GM18502 (cell line): Measurements from ENCODE around the gene TRHDE.
"Not testable (repeated sequence)": the region's sequence is repeated elsewhere in the genome, so short reads cannot be mapped to it uniquely, and the experiment has no call there.

Experiments used
- ATAC-seq: cut with Tn5 transposase; IDR thresholded peaks from one replicate; pipeline ENCODE4 v1.9.1; 2021; ENCODE audit warnings: mild to moderate bottlenecking; ENCODE audit not compliant: unreplicated experiment, poor library complexity

Gene TRHDE

DNA sequence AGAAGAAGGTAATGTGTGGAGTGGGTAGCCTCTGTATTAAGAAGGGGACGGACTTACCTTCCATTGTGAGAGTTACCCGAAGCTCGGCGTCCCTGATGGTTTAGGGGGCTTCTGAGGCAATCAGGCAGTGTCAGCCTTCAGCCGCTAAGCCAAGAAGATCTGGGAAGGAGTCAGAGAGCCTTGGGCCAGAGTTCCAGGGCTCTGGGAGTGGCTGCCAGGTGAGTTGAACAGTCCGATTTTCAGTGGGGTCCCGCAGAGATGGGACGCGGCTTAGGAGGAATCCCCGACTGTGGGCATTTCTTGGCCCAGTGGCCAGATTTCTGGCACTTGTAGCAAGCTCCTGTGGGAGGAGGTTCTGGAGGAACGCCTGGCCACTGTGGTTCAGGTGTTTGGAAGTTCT lies 439.9 kb downstream of the TRHDE start:
- not testable (repeated sequence) for ATAC-seq

GRCh38 chr12:72716221-72716620 lies 444.1 kb downstream of the TRHDE start:
- no peak for ATAC-seq

DNA sequence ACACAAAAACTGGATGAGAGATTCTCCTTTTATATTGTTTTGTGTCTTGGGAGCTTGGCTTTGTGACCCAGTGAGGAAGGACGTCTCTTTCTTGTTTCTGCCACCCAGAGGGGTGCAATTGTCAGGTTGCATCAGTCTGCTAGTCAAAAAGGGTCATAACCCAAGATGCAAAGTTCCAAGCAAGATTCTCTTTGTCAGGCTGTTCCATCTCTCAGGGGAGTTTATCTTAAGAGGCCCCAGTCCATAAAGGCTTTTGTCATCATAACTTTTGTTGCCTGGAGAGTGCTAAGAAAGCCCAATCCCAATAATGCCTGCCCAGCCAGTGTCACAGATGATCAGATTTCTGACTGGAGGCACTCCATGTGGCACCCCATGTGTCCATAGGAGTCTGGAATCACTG lies 444.9 kb downstream of the TRHDE start:
- ATAC-seq: no peak
